Femur (tissue), 1 donor: ENCODE results near the gene TRAK2.
"Not testable (repeated sequence)": the region's sequence is repeated elsewhere in the genome, so short reads cannot be mapped to it uniquely, and the experiment has no call there.

Experiments
- DNase-seq: peaks from one replicate; pipeline ENCODE4 v3.0.0-alpha.2; 2017

Gene TRAK2

GRCh38 chr2:201451292-201452057 lies at the start of gene TRAK2, which contains the start of gene STRADB:
TSS of gene TRAK2 (minus strand) at chr2:201451458. CDS start at chr2:201420507, 30,951 bp downstream.
TSS of gene STRADB (plus strand) at chr2:201451740. CDS start at chr2:201454841, 3,101 bp downstream.
- DNase-seq, result peak; percentile 98

GRCh38 chr2:201500534-201500933 lies 49.3 kb upstream of the TRAK2 start:
- no peak for DNase-seq

- DNase-seq, result no peak
Measured at GRCh38 chr2:201496785-201497184, 45.5 kb upstream of the TRAK2 start.

- no peak for DNase-seq
Measured at GRCh38 chr2:201490291-201490690, 39.0 kb upstream of the TRAK2 start.

GRCh38 chr2:201484805-201485204 lies 33.5 kb upstream of the TRAK2 start:
- DNase-seq, result no peak

GRCh38 chr2:201483758-201484157 lies 32.5 kb upstream of the TRAK2 start:
- not testable (repeated sequence) for DNase-seq

- no peak for DNase-seq
Measured at GRCh38 chr2:201483342-201483741, 32.1 kb upstream of the TRAK2 start.

GRCh38 chr2:201482543-201482942 lies 31.3 kb upstream of the TRAK2 start:
- DNase-seq, result no peak

GRCh38 chr2:201472411-201472810 lies 21.2 kb upstream of the TRAK2 start:
- DNase-seq, result no peak

- no peak for DNase-seq
Measured at GRCh38 chr2:201471732-201472393, 20.6 kb upstream of the TRAK2 start.

GRCh38 chr2:201470821-201471731 lies 19.8 kb upstream of the TRAK2 start:
- no peak for DNase-seq

- DNase-seq, result no peak
Measured at GRCh38 chr2:201467666-201468065, 16.4 kb upstream of the TRAK2 start.

- DNase-seq, result peak; percentile 42
Measured at GRCh38 chr2:201466050-201466675, 14.9 kb upstream of the TRAK2 start.

GRCh38 chr2:201465524-201465971 lies 14.3 kb upstream of the TRAK2 start:
- DNase-seq, result peak; percentile 21

GRCh38 chr2:201464547-201464946 lies 13.3 kb upstream of the TRAK2 start:
- DNase-seq, result no peak

- DNase-seq, result no peak
Measured at GRCh38 chr2:201460532-201460931, 9.3 kb upstream of the TRAK2 start.

GRCh38 chr2:201458381-201458780 lies 7.1 kb upstream of the TRAK2 start:
- no peak for DNase-seq

- DNase-seq, result no peak
Measured at GRCh38 chr2:201452922-201453643, 1.8 kb upstream of the TRAK2 start.

GRCh38 chr2:201452058-201452921 lies 1.0 kb upstream of the TRAK2 start:
- DNase-seq, result no peak

- DNase-seq, result no peak
Measured at GRCh38 chr2:201450954-201451291, 335 bp downstream of the TRAK2 start.

GRCh38 chr2:201448701-201449100 lies 2.6 kb downstream of the TRAK2 start:
- no peak for DNase-seq
